GM19043 (cell line): ENCODE results near the gene NSUN7.

Source experiments
- ATAC-seq: cut with Tn5 transposase; IDR thresholded peaks from one replicate; pipeline ENCODE4 v1.9.1; 2021; ENCODE audit warnings: low read depth; ENCODE audit not compliant: unreplicated experiment

The NSUN7 gene

DNA sequence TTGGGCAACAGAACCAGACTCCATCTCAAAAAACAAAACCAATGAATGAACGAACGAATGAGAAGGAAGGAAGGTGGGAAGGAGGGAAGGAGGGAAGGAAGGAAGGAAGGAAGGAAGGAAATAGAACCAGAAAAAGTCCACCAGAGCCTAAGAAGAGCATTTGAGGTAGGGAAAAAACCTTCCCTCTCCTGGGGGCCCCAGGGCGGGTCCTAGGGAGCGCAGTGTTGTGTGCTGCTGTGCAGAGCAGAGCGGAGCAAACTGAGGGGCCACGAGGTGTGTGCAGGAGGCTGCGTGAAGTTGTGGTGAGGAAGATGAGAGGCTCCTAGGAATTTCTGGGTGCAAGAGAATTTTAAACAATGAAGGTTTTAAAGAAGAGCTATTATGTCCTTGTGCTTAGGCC is 16.0 kb upstream of the NSUN7 start:
- ATAC-seq = no peak

DNA sequence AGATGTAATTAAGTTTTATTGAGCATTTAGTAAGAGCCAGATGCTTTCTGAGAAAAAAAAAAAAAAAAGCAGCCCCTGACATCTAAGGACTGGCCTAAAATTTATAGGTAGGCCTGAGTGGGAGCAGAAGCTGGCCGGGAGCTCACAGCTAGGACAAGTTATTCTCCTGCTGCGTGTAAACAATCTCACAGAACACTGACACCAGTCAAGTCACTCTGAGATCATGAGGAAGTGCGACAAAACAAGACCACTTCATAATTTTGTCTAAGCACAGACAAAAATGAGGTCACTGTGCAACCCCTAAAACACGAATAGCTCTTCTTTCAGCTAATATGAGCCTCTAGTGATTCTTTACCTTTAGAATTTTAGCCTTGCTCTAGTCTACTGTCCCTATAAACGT is 15.3 kb upstream of the NSUN7 start:
- no peak for ATAC-seq

DNA sequence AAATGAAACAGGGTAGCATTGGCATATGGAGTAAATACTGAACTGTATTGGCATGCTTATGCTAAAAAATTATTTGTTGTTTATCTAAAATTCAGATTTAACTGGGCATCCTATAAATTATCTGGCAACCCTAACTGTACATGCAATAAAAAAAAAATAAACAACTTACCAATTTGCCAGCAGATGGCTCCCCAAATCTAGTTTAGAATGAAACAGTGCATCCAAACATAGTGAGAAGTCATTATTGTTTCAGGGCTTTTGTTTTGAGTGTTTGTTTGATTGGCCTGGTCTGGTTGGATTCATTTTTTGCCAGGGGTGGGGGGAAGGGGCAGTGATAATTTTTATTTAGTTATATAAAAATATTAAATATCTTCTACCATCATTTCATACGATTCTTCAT is 12.8 kb upstream of the NSUN7 start:
- no peak for ATAC-seq

- ATAC-seq = no peak
These were observed 11.9 kb upstream of the NSUN7 start for GRCh38 chr4:40737879-40738278.

GRCh38 chr4:40739347-40739746 is 10.4 kb upstream of the NSUN7 start:
- no peak for ATAC-seq

DNA sequence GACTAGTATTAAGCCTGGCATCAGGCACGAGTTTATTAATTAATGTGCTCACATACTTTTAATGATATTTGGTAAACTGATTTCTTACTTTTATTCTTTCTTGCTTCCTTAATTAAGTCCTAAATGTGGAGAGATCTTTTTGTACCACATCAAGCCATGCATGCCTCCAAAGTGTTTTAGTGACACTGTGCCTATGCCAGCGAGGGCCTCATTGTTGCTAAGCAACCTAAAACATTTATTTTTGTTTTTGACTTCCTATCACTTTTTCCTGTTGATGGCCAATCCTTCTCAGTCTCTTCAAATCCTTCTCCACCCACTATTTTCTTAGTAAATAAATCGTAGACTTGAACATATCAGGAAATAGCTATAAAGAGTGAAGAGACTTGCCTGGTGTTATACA is 5.5 kb upstream of the NSUN7 start:
- no peak for ATAC-seq

DNA sequence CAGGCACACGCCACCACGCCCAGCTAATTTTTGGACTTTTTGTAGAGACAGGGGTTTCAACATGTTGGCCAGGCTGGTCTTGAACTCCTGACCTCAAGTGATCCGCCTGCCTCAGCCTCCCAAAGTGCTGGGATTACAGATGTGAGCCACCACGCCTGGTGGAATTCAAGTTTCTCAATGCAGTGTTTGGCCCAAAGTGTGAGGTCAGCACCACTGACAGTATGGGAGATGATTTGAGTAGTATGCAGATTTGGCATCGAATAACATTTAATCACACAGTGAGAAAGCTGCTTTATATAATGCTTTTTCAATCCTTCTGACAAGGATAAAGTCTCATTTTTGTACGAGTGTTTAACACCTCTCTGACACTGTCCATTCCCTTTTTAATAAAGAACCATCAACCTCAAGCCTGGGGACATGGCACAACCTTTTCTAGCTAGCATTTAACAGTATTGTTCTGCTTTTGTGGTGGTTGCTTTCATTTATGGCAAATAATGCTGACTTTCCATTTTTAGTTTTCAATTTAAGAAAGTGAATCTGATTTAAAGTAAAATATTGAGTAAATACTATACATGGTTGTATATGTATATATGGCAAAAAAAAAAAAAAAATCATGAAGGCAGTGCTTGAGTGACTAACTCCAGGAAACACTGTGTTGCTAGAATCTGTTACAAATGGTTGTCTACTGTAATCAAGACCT is 4.3 kb upstream of the NSUN7 start:
- ATAC-seq = no peak

DNA sequence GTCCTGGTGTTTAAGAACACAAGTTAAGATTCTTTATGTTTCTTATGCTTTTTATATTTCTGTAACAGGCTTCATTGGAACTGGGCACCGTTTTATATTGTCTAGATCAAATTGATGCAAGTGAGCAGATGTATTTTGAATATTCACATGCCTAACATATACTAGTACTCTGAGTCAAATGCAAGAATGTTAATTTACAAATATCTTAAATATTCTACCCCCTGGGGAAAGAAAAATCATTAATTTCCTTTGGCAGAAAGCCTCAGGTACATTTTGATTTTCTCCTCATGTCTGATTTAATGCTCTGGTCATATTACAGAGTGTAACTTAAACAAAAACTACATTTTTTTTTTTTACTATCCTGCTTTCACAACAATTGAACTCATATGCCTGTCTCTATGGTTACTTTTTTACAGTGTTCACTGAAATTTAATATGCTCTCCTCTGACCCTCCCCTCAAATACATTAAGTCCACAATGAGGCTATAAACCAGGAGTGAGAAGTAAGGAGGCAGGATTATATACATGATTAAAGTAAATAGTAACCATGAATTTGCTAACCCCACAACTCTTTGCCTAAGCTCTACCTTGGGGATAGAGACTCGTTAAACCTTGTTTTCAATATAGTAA is 2.4 kb upstream of the NSUN7 start:
- no peak for ATAC-seq

- no peak for ATAC-seq
These were observed 905 bp downstream of the NSUN7 start for GRCh38 chr4:40750461-40751258.

DNA sequence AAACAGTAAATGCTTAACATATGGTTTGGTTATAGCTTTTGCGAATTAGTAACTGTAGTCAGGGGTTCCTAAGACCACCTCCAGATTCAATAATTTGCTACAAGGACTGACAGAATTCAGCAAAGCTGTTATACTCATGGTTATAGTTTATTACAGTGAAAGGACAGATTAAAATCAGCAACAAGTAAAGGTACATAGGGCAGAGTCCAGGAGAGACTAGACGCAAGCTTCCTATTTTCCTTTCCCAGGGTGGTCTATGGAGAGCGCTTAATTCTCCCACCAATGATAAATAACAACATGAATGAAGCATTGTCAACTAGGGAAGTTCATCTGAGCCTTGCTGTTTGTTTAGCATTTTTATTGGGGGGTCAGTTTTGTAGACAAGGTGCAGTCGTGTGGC is 5.9 kb downstream of the NSUN7 start:
- no peak for ATAC-seq

DNA sequence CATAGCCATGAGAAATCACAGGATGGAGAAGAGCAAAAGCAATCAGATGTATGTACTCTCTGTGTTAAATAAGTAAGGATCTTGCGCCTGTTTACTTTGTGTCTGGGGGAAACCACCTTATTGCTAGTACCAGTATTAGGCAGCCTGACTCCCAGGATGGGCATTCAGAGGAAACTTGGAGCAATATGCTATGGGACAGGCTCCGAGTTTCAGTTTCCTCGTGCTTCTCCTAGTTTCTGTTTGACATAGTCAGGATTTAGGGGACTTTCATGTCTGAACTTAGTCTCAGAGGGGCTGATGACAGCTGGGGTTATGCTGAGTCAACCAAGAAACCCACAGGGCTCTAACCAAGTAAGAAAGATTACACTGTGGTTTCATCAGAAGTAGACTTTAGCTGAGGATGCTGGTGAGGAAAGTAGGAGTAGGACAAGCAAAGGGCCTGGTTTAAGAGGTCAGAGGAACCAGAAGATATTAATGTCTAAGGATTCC is 13.5 kb downstream of the NSUN7 start:
- peak; percentile 100 for ATAC-seq

GRCh38 chr4:40769266-40769665 is 19.5 kb downstream of the NSUN7 start:
- no peak for ATAC-seq

DNA sequence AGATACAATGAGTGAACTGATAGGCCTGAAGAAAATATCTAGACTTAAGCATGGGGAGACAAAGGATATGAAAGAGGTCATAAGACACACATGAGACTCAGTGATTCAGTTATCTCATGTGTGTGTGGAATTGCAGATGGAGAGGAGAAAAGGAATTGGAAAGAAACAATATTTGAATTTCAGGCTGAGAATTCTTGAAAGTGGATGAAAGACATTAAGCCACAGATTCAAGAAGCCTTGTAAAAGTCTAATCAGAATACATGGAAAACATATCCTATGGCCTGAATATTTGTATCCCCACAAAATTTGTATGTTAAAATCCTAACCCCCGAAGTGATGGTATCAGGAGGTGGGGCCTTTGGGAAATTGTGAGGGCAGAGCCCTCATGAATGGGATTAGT is 28.3 kb downstream of the NSUN7 start:
- no peak for ATAC-seq

- ATAC-seq = no peak
These were observed 33.1 kb downstream of the NSUN7 start for GRCh38 chr4:40782876-40783275.

DNA sequence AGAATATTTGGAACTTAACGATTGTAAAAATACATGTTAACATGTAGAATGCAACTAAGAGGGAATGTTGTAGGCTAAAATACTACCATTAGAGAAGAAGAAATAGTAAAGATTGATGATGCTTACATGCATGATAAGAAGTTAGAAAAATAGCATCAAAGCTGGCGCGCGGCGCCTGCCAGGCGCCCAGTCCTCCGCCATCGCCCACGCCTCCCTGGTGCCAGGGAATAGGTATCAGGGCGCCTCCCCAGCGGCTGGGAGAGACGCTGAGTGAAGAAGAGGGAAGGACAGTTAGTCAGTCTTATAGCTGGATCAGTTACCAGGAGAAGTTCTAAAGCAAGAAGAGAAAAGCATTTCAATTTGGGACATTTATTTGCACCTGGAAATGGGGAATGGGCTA is 36.0 kb downstream of the NSUN7 start:
- ATAC-seq = no peak

DNA sequence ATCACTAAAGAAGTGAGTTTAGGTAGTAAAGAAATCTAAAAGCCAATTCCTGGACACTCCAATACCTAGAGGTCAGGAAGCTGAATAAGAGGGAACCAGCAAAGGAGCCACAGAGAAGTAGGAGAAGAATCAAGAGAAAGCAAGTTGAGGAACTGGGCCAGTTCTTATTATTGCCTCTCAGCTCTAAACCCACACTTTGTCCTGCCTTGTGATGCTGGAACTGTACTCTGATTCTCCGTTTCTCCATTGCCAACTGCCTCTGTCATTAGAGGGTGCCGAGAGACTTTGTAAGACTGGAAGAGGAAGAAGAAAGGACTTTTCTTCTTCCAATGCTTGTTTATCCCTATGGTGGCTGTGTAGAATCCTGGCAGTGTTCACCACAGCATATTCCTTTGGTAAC is 38.6 kb downstream of the NSUN7 start:
- ATAC-seq = no peak

DNA sequence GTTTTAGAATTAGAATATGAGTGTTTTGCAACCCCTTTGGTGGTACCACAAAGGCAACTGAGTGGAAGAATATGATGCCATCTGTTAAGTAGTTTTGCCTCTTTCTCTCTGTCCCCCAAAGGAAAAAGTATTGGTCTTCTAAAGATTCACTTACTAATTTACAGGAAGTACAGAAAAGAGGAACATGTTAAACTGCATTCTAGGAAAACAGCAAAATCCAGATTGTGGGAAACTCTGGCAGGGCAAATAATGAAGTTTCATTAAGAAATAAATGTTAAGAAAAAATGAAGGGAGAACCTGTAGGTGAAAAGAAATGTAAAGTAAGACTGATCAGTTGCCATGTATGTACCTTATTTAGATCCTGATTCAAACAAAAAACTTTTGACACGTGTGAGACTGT is 39.3 kb downstream of the NSUN7 start:
- no peak for ATAC-seq

GRCh38 chr4:40789771-40790170 is 40.0 kb downstream of the NSUN7 start:
- no peak for ATAC-seq

GRCh38 chr4:40800064-40800463 is 50.3 kb downstream of the NSUN7 start:
- ATAC-seq = peak; percentile 95

- no peak for ATAC-seq
These were observed 54.8 kb downstream of the NSUN7 start for GRCh38 chr4:40804598-40804997.

- no peak for ATAC-seq
These were observed 59.2 kb downstream of the NSUN7 start for GRCh38 chr4:40808926-40809457.
